PC-3 (cell line): ENCODE data around the gene ZC3H11A. TPM values are rescaled to one million over a fixed set of nuclear protein-coding genes. Genes with fewer than 3 reads are reported as not detected.
"Not testable (repeated sequence)": the region's sequence is repeated elsewhere in the genome, so short reads cannot be mapped to it uniquely, and the experiment has no call there.

Experiments used
- ATAC-seq: fragments of 200-7000 bp; cut with Tn5 transposase; 2 replicates; pipeline ENCODE4 v1.9.1; 2020; ENCODE audit warnings: mild to moderate bottlenecking, moderate library complexity
- BruUV-seq: library from RNA; stranded (reverse); fragments of 400-500 nt; replicated peaks from 2 replicates; lab custom pipeline; 2021; lab: Mats Ljungman, UMichigan
- CTCF ChIA-PET: fragments of 300-600 bp; sonication (Branson Sonifier 250); formaldehyde crosslinking; loops from one replicate; lab custom pipeline; 2022; ENCODE audit warnings: antibody characterized with exemption; lab: Charles Lee
- POLR2A ChIA-PET: fragments of 300-600 bp; sonication (Branson Sonifier 250); formaldehyde crosslinking; loops from one replicate; lab custom pipeline; 2022; ENCODE audit warnings: antibody characterized with exemption; ENCODE audit not compliant: unreplicated experiment; lab: Charles Lee
- DNase-seq: peaks from one replicate; pipeline ENCODE4 v3.0.0-alpha.2; 2015
- H2AFZ ChIP-seq: fragments of 300-600 bp; sonication (generic); 2 replicates; pipeline ENCODE4 v1.6.0; 2016; ENCODE audit warnings: antibody characterized with exemption, low read length
- H3F3A ChIP-seq: fragments of 300-600 bp; sonication (generic); one replicate; pipeline ENCODE4 v1.6.0; 2017; ENCODE audit warnings: antibody characterized with exemption, low read length, control low read depth, mild to moderate bottlenecking; ENCODE audit not compliant: unreplicated experiment
- H3K27ac ChIP-seq: fragments of 300-600 bp; sonication (generic); 2 replicates; pipeline ENCODE4 v1.5.1; 2016; ENCODE audit warnings: mild to moderate bottlenecking, low read length
- H3K27me3 ChIP-seq: fragments of 300-600 bp; sonication (generic); 2 replicates; pipeline ENCODE4 v1.6.1; 2016; ENCODE audit warnings: low read length, mixed read lengths
- H3K36me3 ChIP-seq: fragments of 300-600 bp; sonication (generic); 2 replicates; pipeline ENCODE4 v1.6.1; 2016; ENCODE audit warnings: low read depth, mixed run types, low read length, mixed read lengths
- H3K4me1 ChIP-seq: fragments of 300-600 bp; sonication (generic); 2 replicates; pipeline ENCODE4 v1.5.1; 2016; ENCODE audit warnings: low read length; ENCODE audit not compliant: insufficient read depth
- H3K4me2 ChIP-seq: fragments of 300-600 bp; sonication (generic); 2 replicates; pipeline ENCODE4 v1.6.0; 2016; ENCODE audit warnings: low read length
- H3K4me3 ChIP-seq: fragments of 300-600 bp; sonication (generic); 2 replicates; pipeline ENCODE4 v1.5.1; 2016; ENCODE audit warnings: mild to moderate bottlenecking, low read length, mixed read lengths
- H3K79me2 ChIP-seq: fragments of 300-600 bp; sonication (generic); 2 replicates; pipeline ENCODE4 v1.6.1; 2017; ENCODE audit warnings: low read length, mixed read lengths
- H3K9ac ChIP-seq: fragments of 300-600 bp; sonication (generic); 2 replicates; pipeline ENCODE4 v1.6.0; 2016; ENCODE audit warnings: mild to moderate bottlenecking, low read length
- H3K9me2 ChIP-seq: fragments of 300-600 bp; sonication (generic); replicated peaks from 2 replicates; pipeline ENCODE4 v1.6.1; 2016; ENCODE audit warnings: mixed run types, low read length, mixed read lengths
- H3K9me3 ChIP-seq: fragments of 300-600 bp; sonication (generic); 2 replicates; pipeline ENCODE4 v1.6.1; 2016; ENCODE audit warnings: low read length, mixed read lengths
- H4K20me1 ChIP-seq: fragments of 300-600 bp; sonication (generic); 2 replicates; pipeline ENCODE4 v1.6.1; 2016; ENCODE audit warnings: low read length, mixed read lengths
- EZH2 ChIP-seq: fragments of 300-600 bp; sonication (generic); IDR thresholded peaks from one replicate; pipeline ENCODE4 v1.6.1; 2017; ENCODE audit warnings: antibody characterized with exemption, mild to moderate bottlenecking, low read length; ENCODE audit not compliant: unreplicated experiment
- EZH2phosphoT487 ChIP-seq: fragments of 300-600 bp; sonication (generic); IDR thresholded peaks from 2 replicates; pipeline ENCODE4 v1.6.1; 2018; ENCODE audit warnings: mild to moderate bottlenecking, antibody characterized with exemption, low read length, borderline replicate concordance
- intact Hi-C: fragments of 100-400 bp; cut with micrococcal nuclease; formaldehyde crosslinking; loops from 2 replicates; pipeline ENCODE4 v1.9.0; 2023
- total RNA-seq: library from RNA; depleted of rRNA; stranded (reverse); fragments of >200 nt; gene quantifications from 2 replicates; pipeline ENCODE4 v1.2.3, GENCODE V29; 2014
- TF ChIP-seq, protein P1 (sequence below): fragments of 300-600 bp; sonication (generic); conservative IDR thresholded peaks from 2 replicates; pipeline ENCODE4 v1.5.1; 2017; ENCODE audit warnings: antibody characterized with exemption, low read depth, mild to moderate bottlenecking, low read length

ZC3H11A gene
- total RNA-seq, 1 experiment from 2014 or later, result 77.9 TPM

DNA sequence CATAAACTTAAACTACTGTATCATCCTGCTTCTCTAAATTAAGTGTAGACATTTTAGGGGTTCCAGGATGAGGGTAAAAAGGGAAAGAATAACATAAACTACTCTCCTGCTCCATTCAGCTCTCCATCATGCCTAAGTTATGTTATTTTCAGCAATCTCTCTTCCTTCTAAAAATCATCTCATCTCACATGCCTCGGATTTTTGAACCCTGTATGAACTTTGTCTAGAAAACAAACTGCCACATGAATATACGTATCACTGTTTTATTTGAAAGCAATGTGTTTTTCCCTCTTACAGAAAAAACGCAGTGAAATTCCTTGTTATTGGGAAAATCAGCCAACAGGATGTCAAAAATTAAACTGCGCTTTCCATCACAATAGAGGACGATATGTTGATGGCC is 32.6 kb downstream of the ZC3H11A start:
- ChIA-PET POLR2A (no interaction called here), CTCF (no interaction called here)
- Histone ChIP-seq H3K4me1 (no peaks in the 10 kb centered on the region), H4K20me1 (0 out of 2 replicates have a peak, but pooled peaks cover 3% of the 10 kb centered on the region), H3F3A (no peaks in the 10 kb centered on the region), H3K27ac (no peak overlapping the region), H3K36me3 (peaks cover 70% of the 10 kb centered on the region), H3K9ac (no peak overlapping the region), H3K9me2 (no peaks in the 10 kb centered on the region), H2AFZ (no peak overlapping the region), H3K27me3 (no peaks in the 10 kb centered on the region), H3K9me3 (no peaks in the 10 kb centered on the region), H3K79me2 (peaks cover 22% of the 10 kb centered on the region), H3K4me2 (no peak overlapping the region), H3K4me3 (no peak overlapping the region)
- intact Hi-C loops, result no loop called here
- TF ChIP-seq EZH2phosphoT487 (no peak), EZH2 (no peak)
- TF ChIP-seq, protein P1, sequence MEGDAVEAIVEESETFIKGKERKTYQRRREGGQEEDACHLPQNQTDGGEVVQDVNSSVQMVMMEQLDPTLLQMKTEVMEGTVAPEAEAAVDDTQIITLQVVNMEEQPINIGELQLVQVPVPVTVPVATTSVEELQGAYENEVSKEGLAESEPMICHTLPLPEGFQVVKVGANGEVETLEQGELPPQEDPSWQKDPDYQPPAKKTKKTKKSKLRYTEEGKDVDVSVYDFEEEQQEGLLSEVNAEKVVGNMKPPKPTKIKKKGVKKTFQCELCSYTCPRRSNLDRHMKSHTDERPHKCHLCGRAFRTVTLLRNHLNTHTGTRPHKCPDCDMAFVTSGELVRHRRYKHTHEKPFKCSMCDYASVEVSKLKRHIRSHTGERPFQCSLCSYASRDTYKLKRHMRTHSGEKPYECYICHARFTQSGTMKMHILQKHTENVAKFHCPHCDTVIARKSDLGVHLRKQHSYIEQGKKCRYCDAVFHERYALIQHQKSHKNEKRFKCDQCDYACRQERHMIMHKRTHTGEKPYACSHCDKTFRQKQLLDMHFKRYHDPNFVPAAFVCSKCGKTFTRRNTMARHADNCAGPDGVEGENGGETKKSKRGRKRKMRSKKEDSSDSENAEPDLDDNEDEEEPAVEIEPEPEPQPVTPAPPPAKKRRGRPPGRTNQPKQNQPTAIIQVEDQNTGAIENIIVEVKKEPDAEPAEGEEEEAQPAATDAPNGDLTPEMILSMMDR, result no peak
- DNase-seq, result no peak
- ATAC-seq, result no peak
- BruUV-seq, result no TSS peak

DNA sequence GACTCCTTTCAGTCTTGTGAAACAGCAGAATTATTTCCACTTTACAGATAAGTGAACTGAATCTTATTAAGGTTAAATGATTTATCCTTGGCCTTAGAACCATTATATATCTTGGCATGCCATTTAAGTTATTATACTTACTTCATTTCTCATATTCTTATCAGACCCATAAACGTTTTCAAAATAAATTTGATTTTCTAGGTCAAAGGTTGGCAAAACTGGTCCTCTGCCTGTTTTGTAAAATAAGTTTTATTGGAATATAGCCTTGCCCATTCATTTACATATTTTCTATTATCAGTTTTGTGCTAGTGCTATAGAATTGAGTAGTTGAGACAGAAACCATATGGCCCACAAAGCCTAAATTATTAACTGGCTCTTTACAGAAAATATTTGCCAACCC is 33.1 kb downstream of the ZC3H11A start:
- H3K4me3 ChIP-seq, result no peak overlapping the region
- intact Hi-C loops, result no loop called here
- ChIA-PET POLR2A (no interaction called here), CTCF (no interaction called here)
- no peak overlapping the region for H3K9ac ChIP-seq
- DNase-seq, result no peak
- H3K9me3 ChIP-seq, result no peaks in the 10 kb centered on the region
- H3K27ac ChIP-seq, result no peak overlapping the region
- H3K9me2 ChIP-seq, result no peaks in the 10 kb centered on the region
- BruUV-seq, result no TSS peak
- no peak overlapping the region for H3K4me2 ChIP-seq
- TF ChIP-seq EZH2, result no peak
- no peak for TF ChIP-seq EZH2phosphoT487
- TF ChIP-seq, protein P1, result no peak
- no peak overlapping the region for H2AFZ ChIP-seq
- peaks cover 65% of the 10 kb centered on the region for H3K36me3 ChIP-seq
- H4K20me1 ChIP-seq, result 0 out of 2 replicates have a peak, but pooled peaks cover 3% of the 10 kb centered on the region
- H3K79me2 ChIP-seq, result peaks cover 17% of the 10 kb centered on the region
- H3F3A ChIP-seq, result no peaks in the 10 kb centered on the region
- H3K4me1 ChIP-seq, result no peaks in the 10 kb centered on the region
- no peak for ATAC-seq
- H3K27me3 ChIP-seq, result no peaks in the 10 kb centered on the region

DNA sequence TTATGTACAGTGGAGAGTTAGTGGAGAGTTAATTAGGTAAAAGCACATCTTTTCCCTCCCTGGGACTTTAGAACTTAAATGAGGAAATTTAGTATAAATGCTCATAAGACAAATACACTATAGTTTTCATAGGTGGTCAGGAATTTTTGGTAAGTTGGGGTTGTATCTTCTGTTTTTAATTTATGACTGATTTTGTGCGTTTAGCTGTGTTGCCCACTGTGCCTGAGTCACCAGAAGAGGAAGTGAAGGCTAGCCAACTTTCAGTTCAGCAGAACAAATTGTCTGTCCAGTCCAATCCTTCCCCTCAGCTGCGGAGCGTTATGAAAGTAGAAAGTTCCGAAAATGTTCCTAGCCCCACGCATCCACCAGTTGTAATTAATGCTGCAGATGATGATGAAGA is 33.8 kb downstream of the ZC3H11A start:
- H3F3A ChIP-seq, BruUV-seq, H3K9ac ChIP-seq, H3K4me3 ChIP-seq, H3K9me2 ChIP-seq, H3K9me3 ChIP-seq, H3K4me1 ChIP-seq, intact Hi-C loops, H4K20me1 ChIP-seq, H3K4me2 ChIP-seq, H3K27ac ChIP-seq, H3K27me3 ChIP-seq, ATAC-seq, H2AFZ ChIP-seq, CTCF ChIA-PET, DNase-seq, POLR2A ChIA-PET: not testable (repeated sequence)
- H3K36me3 ChIP-seq, result peaks cover 69% of the 10 kb centered on the region
- peaks cover 12% of the 10 kb centered on the region for H3K79me2 ChIP-seq
